ENCODE measurements around the gene MOB2.

DNA sequence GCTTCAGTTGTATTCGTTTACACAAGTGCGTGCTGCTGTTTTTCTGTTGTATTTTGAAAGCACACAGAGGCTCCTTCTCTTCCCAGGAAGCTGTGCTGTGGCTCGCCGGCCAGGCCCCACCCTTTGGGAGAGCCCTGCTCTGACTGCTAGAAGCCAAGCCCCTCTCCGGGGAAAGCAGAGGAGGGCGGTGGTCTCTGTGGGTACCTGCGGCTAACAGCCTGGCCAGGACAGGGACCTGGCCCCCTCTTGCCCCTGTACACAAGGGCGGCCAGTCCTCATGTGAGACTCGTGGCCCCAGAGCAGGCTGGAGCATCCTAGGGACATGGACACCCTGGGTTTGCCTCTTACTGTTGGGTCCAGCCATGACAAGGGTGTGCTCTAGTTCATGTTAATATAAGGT lies 14.8 kb downstream of the MOB2 start:
- TF ChIP-seq, protein P1, sequence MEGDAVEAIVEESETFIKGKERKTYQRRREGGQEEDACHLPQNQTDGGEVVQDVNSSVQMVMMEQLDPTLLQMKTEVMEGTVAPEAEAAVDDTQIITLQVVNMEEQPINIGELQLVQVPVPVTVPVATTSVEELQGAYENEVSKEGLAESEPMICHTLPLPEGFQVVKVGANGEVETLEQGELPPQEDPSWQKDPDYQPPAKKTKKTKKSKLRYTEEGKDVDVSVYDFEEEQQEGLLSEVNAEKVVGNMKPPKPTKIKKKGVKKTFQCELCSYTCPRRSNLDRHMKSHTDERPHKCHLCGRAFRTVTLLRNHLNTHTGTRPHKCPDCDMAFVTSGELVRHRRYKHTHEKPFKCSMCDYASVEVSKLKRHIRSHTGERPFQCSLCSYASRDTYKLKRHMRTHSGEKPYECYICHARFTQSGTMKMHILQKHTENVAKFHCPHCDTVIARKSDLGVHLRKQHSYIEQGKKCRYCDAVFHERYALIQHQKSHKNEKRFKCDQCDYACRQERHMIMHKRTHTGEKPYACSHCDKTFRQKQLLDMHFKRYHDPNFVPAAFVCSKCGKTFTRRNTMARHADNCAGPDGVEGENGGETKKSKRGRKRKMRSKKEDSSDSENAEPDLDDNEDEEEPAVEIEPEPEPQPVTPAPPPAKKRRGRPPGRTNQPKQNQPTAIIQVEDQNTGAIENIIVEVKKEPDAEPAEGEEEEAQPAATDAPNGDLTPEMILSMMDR (IDR thresholded peaks at IDR 0.05) = no peak
- TF ChIP-seq POLR2A (IDR thresholded peaks at IDR 0.05) = no peak

All from Peyer's patch (tissue), 4 donors.